K562 (cell line): Measurements from ENCODE around the gene RBM12.
"Not testable (repeated sequence)": the region's sequence is repeated elsewhere in the genome, so short reads cannot be mapped to it uniquely, and the experiment has no call there.

Source experiments
- CCAR2 ChIP-seq: fragments of 200-400 bp; formaldehyde crosslinking; IDR thresholded peaks from 2 replicates; pipeline ENCODE4 v1.6.1; 2017; ENCODE audit warnings: mild to moderate bottlenecking, low read depth, low read length
- NCOA4 ChIP-seq: fragments of 450-650 bp; IDR thresholded peaks from 2 replicates; pipeline ENCODE4 v1.6.1; 2018; ENCODE audit warnings: mild to moderate bottlenecking; ENCODE audit not compliant: partially characterized antibody
- NR3C1 ChIP-seq: sonication (generic); formaldehyde crosslinking; IDR thresholded peaks from 2 replicates; pipeline ENCODE4 v1.8.1; 2022; ENCODE audit warnings: missing genetic modification reagents
- POLR2A ChIP-seq: fragments of 450-650 bp; conservative IDR thresholded peaks from 2 replicates; pipeline ENCODE4 v1.6.1; 2016
- POLR2AphosphoS5 ChIP-seq: IDR thresholded peaks from 2 replicates; pipeline ENCODE4 v1.6.1; 2011; ENCODE audit warnings: mild to moderate bottlenecking, low read depth, low read length, moderate library complexity; ENCODE audit not compliant: control insufficient read depth, insufficient read depth
- PRMT5 ChIP-seq: sonication (generic); formaldehyde crosslinking; IDR thresholded peaks from 2 replicates; pipeline ENCODE4 v1.5.0; 2020; ENCODE audit warnings: missing genetic modification reagents
- ZNF75A ChIP-seq: fragments of 450-650 bp; formaldehyde crosslinking; IDR thresholded peaks from 2 replicates; pipeline ENCODE4 v1.4.0; 2020; ENCODE audit warnings: mild to moderate bottlenecking

DNA sequence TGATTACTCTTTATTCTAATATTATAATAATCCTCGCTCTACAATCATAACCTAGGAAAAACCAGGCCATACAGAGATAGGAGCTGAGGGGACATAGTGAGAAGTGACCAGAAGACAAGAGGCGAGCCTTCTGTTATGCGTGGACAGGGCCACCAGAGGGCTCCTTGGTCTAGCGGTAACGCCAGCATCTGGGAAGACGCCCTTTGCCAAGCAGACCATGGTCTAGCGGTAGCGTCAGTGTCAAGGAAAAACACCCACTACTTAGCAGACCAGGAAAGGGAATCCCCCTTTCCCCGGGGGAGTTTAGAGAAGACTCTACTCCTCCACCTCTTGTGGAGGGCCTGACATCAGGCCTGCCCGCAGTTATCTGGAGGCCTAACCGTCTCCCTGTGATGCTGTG is 22.2 kb upstream of the RBM12 start:
- not testable (repeated sequence) for TF ChIP-seq POLR2AphosphoS5; NR3C1; NCOA4; PRMT5; POLR2A; ZNF75A (CRISPR knock-in tag); CCAR2
